Neural cell (in vitro differentiated cells): ENCODE measurements around the gene MLLT10.

Experiments used
- EZH2 ChIP-seq: fragments of 200-600, 300-800 bp; shearing (Covaris generic), sonication (generic); IDR thresholded peaks from 2 replicates; pipeline ENCODE4 v1.6.1; 2014; ENCODE audit warnings: antibody characterized with exemption, low read length, borderline replicate concordance, mild to moderate bottlenecking; ENCODE audit not compliant: insufficient read depth, poor library complexity, severe bottlenecking
- TF ChIP-seq, protein P1 (sequence below): fragments of 450-650 bp; IDR thresholded peaks from 2 replicates; pipeline ENCODE4 v1.5.1; 2014; ENCODE audit warnings: antibody characterized with exemption, mild to moderate bottlenecking, moderate library complexity; ENCODE audit not compliant: poor library complexity, severe bottlenecking

DNA sequence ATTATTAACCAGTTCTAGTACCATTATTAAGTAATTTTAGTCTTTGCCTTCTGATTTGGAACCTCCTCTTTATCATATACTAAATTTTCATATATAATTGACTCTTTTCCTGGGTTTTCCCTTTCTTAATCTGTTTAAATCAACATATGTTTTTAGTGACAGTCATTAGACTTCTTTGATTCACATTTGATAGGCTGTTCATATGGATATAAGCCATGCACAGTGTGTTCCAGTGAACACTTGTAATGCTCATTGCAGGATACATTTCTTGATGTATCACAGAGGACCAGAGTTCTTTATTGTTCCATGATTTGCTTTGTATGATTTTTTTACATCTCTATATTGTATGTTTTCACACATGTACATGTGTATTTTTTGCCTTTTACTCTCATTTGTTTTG is 114.0 kb downstream of the MLLT10 start:
- TF ChIP-seq, protein P1, sequence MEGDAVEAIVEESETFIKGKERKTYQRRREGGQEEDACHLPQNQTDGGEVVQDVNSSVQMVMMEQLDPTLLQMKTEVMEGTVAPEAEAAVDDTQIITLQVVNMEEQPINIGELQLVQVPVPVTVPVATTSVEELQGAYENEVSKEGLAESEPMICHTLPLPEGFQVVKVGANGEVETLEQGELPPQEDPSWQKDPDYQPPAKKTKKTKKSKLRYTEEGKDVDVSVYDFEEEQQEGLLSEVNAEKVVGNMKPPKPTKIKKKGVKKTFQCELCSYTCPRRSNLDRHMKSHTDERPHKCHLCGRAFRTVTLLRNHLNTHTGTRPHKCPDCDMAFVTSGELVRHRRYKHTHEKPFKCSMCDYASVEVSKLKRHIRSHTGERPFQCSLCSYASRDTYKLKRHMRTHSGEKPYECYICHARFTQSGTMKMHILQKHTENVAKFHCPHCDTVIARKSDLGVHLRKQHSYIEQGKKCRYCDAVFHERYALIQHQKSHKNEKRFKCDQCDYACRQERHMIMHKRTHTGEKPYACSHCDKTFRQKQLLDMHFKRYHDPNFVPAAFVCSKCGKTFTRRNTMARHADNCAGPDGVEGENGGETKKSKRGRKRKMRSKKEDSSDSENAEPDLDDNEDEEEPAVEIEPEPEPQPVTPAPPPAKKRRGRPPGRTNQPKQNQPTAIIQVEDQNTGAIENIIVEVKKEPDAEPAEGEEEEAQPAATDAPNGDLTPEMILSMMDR, result no peak
- no peak for TF ChIP-seq EZH2
